Measurements from ENCODE around the gene PGAP1.

- TF ChIP-seq CTCF (IDR thresholded peaks at IDR 0.05): no peak
- TF ChIP-seq POLR2A (IDR thresholded peaks at IDR 0.05): no peak
- TF ChIP-seq POLR2AphosphoS5 (IDR thresholded peaks at IDR 0.05): no peak
- TF ChIP-seq EP300 (IDR thresholded peaks at IDR 0.05): no peak
Measured at GRCh38 chr2:196783431-196784094, 142.9 kb downstream of the PGAP1 start.
